ENCODE data around the gene PERCC1.

The PERCC1 gene

DNA sequence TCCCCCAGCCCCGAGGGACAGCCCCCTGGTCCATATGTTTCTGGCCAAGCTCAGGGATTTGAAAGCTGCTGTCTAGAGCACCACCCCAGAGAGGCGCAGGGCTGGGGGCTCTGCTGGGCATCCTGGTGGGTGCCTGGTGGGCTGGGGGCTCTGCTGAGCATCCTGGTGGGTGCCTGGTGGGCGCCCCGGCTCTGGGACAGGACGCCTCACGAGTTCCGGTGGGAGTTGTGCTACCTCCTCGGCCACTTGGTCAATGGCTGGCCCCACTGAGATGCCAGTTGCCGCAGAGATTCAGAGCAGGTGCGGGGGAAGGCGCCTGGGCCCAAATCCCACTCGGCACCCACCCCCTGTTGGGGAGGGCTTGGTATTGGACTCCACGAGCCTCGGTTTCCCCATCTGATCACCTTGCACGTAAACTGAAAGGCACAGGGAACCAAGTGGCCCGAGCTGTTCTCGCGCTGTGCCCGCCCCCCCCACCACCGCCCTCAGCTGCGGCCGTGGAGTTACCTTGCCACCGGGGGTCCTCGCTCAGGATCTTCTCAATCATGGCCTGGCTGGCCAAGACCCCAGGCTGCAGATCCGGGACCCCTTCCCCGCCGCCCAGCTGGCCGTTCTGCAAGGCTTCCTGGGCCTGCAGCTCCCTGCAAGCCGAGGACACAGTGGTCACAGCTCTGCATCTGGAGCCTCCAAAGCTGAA is 29.7 kb upstream of the PERCC1 start:
- DNase-seq (ENCODE audit: extremely low read depth, low read depth), result no peak

DNA sequence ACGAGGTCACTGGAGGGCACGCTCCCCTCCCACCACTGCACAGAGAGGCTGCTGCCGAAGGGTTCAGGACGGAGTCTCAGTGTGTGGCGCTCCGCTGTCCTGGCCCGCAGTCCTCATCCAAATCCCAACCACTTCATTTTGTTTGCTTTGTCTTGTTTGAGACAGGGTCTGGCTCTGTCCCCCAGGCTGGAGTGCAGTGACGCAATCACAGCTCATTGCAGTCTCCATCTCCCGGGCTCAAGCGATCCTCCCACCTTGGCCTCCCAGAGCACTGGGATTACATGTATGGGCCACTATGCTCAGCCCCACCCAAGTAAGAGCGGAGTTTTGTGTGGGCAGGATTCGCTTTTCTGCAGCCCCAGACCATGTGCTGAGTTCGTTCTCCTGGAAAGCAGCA is 29.1 kb upstream of the PERCC1 start:
- no peak for DNase-seq (ENCODE audit: extremely low read depth, low read depth)
- TF ChIP-seq, protein P1, sequence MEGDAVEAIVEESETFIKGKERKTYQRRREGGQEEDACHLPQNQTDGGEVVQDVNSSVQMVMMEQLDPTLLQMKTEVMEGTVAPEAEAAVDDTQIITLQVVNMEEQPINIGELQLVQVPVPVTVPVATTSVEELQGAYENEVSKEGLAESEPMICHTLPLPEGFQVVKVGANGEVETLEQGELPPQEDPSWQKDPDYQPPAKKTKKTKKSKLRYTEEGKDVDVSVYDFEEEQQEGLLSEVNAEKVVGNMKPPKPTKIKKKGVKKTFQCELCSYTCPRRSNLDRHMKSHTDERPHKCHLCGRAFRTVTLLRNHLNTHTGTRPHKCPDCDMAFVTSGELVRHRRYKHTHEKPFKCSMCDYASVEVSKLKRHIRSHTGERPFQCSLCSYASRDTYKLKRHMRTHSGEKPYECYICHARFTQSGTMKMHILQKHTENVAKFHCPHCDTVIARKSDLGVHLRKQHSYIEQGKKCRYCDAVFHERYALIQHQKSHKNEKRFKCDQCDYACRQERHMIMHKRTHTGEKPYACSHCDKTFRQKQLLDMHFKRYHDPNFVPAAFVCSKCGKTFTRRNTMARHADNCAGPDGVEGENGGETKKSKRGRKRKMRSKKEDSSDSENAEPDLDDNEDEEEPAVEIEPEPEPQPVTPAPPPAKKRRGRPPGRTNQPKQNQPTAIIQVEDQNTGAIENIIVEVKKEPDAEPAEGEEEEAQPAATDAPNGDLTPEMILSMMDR (IDR thresholded peaks at IDR 0.05; ENCODE audit: low read depth, low read length), result no peak

More for the DNA sequence above, 29.7 kb upstream of the PERCC1 start:
- TF ChIP-seq, protein P1 (IDR thresholded peaks at IDR 0.05; ENCODE audit: low read depth, low read length), result no peak

DNA sequence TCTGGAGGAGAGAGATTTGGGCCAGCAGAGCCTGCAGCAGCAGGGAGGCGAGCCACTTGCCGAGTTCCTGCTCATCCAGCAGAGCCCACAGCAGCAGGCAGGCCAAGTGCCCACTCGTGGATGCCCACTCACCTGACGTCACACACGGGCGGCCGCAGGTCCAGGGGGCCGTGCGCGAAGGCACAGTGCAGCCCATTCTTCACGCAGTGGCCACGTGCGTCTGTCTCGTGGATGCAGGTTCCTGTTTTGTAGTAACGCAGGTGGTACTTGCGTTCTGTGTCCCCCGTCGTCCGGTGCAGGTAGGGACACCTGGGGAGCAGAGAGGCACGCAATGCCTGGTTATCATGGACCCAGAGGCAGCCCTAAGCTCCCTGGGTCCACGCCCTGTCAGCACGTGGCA is 27.8 kb upstream of the PERCC1 start:
- TF ChIP-seq, protein P1 (IDR thresholded peaks at IDR 0.05; ENCODE audit: low read depth, low read length), result no peak
- DNase-seq (ENCODE audit: extremely low read depth, low read depth), result no peak

DNA sequence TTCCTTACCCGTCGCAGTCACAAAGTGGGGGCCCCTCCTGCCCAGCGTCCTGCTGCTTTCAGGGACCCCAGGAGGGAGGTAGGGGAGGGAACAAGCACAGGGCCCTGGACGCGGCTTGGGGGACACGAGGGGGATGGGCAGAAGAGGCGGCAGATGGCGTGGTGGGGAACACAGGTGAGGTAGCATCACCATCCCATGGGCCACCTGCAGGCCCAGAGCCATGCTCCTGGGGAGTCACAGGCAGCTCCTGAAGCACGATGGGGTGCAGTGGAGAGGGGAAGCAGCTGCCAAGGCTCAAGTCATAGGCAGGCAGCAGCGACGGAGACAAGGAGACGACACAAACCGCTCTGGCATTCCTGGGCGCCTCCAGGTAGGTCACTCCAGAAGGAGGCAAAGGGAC is 27.1 kb upstream of the PERCC1 start:
- no peak for DNase-seq (ENCODE audit: extremely low read depth, low read depth)
- TF ChIP-seq, protein P1 (IDR thresholded peaks at IDR 0.05; ENCODE audit: low read depth, low read length), result no peak

DNA sequence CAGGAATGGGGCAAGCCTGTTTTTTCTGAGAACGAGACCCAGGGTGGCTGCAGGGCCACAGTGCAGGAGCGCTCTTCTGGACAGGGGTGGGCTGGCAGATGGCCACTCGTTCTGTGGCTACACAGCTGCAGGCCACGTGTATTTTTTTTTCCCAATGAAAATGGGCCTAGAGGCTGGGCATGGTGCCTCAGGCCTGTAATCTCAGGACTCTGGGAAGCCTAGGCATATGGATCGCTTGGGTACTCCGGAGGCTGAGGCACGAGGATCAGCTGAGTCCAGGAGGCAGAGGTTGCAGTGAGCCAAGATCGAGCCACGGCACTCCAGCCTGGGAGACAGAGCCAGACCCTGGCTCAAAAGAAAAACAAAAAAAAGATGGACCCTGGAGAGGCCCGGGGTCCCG is 23.1 kb upstream of the PERCC1 start:
- TF ChIP-seq, protein P1 (IDR thresholded peaks at IDR 0.05; ENCODE audit: low read depth, low read length), result no peak

DNA sequence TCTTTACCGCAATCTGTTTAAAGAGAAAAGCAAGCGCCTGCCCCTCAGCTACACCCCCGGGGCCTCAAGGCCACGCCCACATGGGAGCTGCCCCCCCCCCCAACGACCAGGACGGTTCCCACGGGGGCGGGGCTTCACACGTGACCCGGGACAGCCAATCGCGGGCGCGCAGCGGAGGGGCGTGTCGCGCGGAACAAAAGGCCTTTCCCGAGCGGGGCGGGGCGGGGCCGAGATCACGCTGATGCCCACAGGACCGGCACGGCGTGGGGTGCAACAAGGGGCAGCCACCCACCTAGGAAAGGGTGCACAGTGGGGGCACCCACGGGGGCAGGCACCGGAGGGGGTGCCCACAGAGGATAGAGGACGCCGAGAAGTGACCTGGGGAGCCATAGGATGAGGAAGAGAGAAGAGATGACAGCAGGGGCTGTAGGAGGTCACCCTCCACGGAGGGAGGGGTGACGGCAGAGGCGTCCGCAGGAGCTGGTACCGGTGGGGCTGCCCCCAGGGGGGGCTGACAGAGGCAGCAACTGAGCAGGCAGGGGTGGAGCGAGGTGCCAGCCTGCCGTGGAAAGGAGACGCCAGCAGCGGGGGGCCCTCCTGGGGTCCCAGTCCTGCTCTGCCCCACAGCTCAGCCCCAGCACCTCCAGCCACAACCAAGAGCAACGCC is 22.6 kb upstream of the PERCC1 start:
- DNase-seq (ENCODE audit: extremely low read depth, low read depth), result peak; percentile 62
- TF ChIP-seq, protein P1 (IDR thresholded peaks at IDR 0.05; ENCODE audit: low read depth, low read length), result no peak

More for the DNA sequence above, 23.1 kb upstream of the PERCC1 start:
- DNase-seq (ENCODE audit: extremely low read depth, low read depth), result peak; percentile 19

DNA sequence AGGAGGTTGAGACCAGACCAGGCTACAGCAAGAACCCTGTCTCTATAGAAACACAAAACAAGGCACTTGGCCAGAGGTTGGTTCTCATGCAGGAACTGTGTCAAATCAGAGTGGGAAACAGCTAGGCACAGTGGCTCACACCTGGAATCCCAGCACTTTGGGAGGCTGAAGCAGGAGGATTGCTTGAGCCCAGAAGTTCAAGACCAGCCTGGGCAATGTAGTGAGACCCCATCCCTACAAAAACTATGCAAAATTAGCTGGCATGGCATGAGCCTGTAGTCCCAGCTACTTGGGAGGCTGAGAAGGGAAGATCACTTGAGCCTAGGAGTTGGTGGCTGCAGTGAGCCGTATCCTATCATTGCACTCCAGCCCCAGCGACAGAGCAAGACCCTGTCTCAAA is 18.0 kb upstream of the PERCC1 start:
- TF ChIP-seq, protein P1 (IDR thresholded peaks at IDR 0.05; ENCODE audit: low read depth, low read length), result no peak

More for the DNA sequence above, 18.0 kb upstream of the PERCC1 start:
- no peak for DNase-seq (ENCODE audit: extremely low read depth, low read depth)
